Measurements from ENCODE around the gene CRB3. TPM values are rescaled to one million over a fixed set of nuclear protein-coding genes. Genes with fewer than 3 reads are reported as not detected.

The CRB3 gene
- total RNA-seq, 2 donors from 2014 or later: 46.4 to 50.9 TPM

GRCh38 chr19:6424195-6424938 lies 39.7 kb upstream of the CRB3 start, which contains the start of gene KHSRP:
Gene KHSRP (minus strand): TSS chr19:6424811. CDS start chr19:6424701, 110 bp downstream.
- Mint-ChIP-seq H3K27ac (peak within 1 kb of the TSS; percentile 91), H3K4me1 (peaks cover 16% of the 10 kb centered on the region)
- DNase-seq: no peak

GRCh38 chr19:6424939-6425731 lies 38.9 kb upstream of the CRB3 start:
- Histone ChIP-seq H3K27ac (ENCODE audit: low read depth, low read length) (peak overlapping the region; percentile 62), H3K4me3 (ENCODE audit: low read length) (no peak overlapping the region), H3K27me3 (ENCODE audit: control insufficient read depth, insufficient read depth, low read length, poor library complexity, severe bottlenecking) (peaks cover 7% of the 10 kb centered on the region), H3K36me3 (ENCODE audit: control insufficient read depth, insufficient read depth, low read length) (peaks cover 31% of the 10 kb centered on the region), H3K9ac (ENCODE audit: extremely low read depth, low read length, poor library complexity, severe bottlenecking) (no peak overlapping the region), H3K9me3 (ENCODE audit: control insufficient read depth, low read length) (peaks cover 6% of the 10 kb centered on the region), H3K4me1 (ENCODE audit: control insufficient read depth, insufficient read depth, low read length) (no peaks in the 10 kb centered on the region)
- Mint-ChIP-seq H3K9me3 (peaks cover 11% of the 10 kb centered on the region), H3K27me3 (ENCODE audit: insufficient read depth) (peaks cover 14% of the 10 kb centered on the region), H3K4me3 (peak overlapping the region; percentile 89), H3K4me1 (peaks cover 16% of the 10 kb centered on the region), H3K27ac (peak overlapping the region; percentile 75), H3K36me3 (ENCODE audit: low read depth) (peaks cover 32% of the 10 kb centered on the region)
- WGBS, 2 experiments (ENCODE audit: insufficient coverage in 1 of 2, insufficient read length in 1 of 2): 13 to 15% methylated on average over 26 to 43 of the region's 43 CpGs
- TF ChIP-seq, protein P1, sequence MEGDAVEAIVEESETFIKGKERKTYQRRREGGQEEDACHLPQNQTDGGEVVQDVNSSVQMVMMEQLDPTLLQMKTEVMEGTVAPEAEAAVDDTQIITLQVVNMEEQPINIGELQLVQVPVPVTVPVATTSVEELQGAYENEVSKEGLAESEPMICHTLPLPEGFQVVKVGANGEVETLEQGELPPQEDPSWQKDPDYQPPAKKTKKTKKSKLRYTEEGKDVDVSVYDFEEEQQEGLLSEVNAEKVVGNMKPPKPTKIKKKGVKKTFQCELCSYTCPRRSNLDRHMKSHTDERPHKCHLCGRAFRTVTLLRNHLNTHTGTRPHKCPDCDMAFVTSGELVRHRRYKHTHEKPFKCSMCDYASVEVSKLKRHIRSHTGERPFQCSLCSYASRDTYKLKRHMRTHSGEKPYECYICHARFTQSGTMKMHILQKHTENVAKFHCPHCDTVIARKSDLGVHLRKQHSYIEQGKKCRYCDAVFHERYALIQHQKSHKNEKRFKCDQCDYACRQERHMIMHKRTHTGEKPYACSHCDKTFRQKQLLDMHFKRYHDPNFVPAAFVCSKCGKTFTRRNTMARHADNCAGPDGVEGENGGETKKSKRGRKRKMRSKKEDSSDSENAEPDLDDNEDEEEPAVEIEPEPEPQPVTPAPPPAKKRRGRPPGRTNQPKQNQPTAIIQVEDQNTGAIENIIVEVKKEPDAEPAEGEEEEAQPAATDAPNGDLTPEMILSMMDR (conservative IDR thresholded peaks at IDR 0.05): no peak
- DNase-seq: peak; percentile 100

More at GRCh38 chr19:6424195-6424938, 39.7 kb upstream of the CRB3 start, which contains the start of gene KHSRP:
- H3K4me1 ChIP-seq (ENCODE audit: control insufficient read depth, insufficient read depth, low read length): no peaks in the 10 kb centered on the region
- peak within 1 kb of the TSS; percentile 87 for H3K9ac ChIP-seq (ENCODE audit: extremely low read depth, low read length, poor library complexity, severe bottlenecking)
- Mint-ChIP-seq H3K4me3 (peak within 1 kb of the TSS; percentile 89), H3K9me3 (peaks cover 11% of the 10 kb centered on the region), H3K36me3 (ENCODE audit: low read depth) (peaks cover 40% of the 10 kb centered on the region), H3K27me3 (ENCODE audit: insufficient read depth) (peaks cover 6% of the 10 kb centered on the region)
- H3K27me3 ChIP-seq (ENCODE audit: control insufficient read depth, insufficient read depth, low read length, poor library complexity, severe bottlenecking): peaks cover 3% of the 10 kb centered on the region
- peak within 1 kb of the TSS; percentile 62 for H3K27ac ChIP-seq (ENCODE audit: low read depth, low read length)
- H3K36me3 ChIP-seq (ENCODE audit: control insufficient read depth, insufficient read depth, low read length): peaks cover 38% of the 10 kb centered on the region
- H3K9me3 ChIP-seq (ENCODE audit: control insufficient read depth, low read length): peaks cover 6% of the 10 kb centered on the region
- WGBS, 2 experiments (ENCODE audit: insufficient coverage in 1 of 2, insufficient read length in 1 of 2): 0% methylated on average over 14 to 104 of the region's 114 CpGs
- H3K4me3 ChIP-seq (ENCODE audit: low read length): peak within 1 kb of the TSS; percentile 93
- TF ChIP-seq, protein P1 (conservative IDR thresholded peaks at IDR 0.05): no peak

DNA sequence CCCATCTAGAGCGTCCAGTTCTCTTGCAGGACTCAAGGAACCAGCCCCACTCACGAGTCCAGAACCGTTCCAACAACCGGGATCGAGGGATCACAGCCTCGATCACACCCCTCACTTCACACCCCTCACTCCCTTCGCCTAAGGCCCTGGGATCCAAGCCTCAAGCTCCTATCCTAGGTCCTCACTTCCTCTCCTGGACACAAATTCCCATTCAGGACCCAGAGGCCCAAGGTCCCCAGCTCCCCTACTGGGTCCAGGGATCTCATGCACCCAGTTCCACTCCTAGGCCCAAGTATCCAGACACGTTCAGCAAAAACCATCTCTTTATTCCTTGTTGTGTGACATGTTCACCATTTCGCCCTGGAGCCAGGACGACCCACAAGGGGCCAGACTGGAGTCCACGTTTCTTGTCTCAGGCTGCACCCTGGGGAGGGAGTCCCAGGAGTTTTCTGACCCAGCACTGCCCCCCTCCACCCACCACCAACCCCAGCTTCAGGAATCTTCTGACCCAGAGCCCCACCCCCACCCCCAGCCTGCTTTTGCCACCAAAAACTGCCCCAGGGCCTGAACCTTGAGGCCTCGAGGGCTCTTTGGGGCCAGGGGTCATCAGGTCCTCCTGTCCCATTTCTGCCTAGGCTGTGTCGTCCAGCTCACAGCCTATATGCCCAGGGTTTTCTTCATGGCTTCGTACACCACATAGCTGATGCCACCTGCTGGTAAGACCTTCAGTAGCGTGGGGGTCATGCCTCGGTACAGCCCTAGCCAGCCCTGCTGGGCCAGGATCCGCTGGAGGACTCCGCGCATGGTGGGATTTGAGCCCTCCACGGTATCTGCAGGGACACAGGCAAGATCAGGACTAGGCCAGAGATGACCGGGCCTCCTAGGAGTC lies 38.1 kb upstream of the CRB3 start:
- no peak for DNase-seq
- TF ChIP-seq, protein P1 (conservative IDR thresholded peaks at IDR 0.05): peak; percentile 36
- H3K4me1 Mint-ChIP-seq: peaks cover 16% of the 10 kb centered on the region
- H3K36me3 Mint-ChIP-seq (ENCODE audit: low read depth): peaks cover 24% of the 10 kb centered on the region
- Histone ChIP-seq H3K27me3 (ENCODE audit: control insufficient read depth, insufficient read depth, low read length, poor library complexity, severe bottlenecking) (peaks cover 7% of the 10 kb centered on the region), H3K9ac (ENCODE audit: extremely low read depth, low read length, poor library complexity, severe bottlenecking) (no peak overlapping the region), H3K4me3 (ENCODE audit: low read length) (no peak overlapping the region), H3K4me1 (ENCODE audit: control insufficient read depth, insufficient read depth, low read length) (no peaks in the 10 kb centered on the region), H3K27ac (ENCODE audit: low read depth, low read length) (peak overlapping the region; percentile 62), H3K9me3 (ENCODE audit: control insufficient read depth, low read length) (peaks cover 6% of the 10 kb centered on the region), H3K36me3 (ENCODE audit: control insufficient read depth, insufficient read depth, low read length) (peaks cover 22% of the 10 kb centered on the region)
- no peak overlapping the region for H3K4me3 Mint-ChIP-seq
- peak overlapping the region; percentile 75 for H3K27ac Mint-ChIP-seq
- 95 to 100% methylated on average over 5 to 21 of the region's 21 CpGs for WGBS, 2 experiments (ENCODE audit: insufficient coverage in 1 of 2, insufficient read length in 1 of 2)
- H3K27me3 Mint-ChIP-seq (ENCODE audit: insufficient read depth): peaks cover 21% of the 10 kb centered on the region
- H3K9me3 Mint-ChIP-seq: peaks cover 11% of the 10 kb centered on the region
